Measurements from ENCODE around the gene HTRA1.

HTRA1 gene

DNA sequence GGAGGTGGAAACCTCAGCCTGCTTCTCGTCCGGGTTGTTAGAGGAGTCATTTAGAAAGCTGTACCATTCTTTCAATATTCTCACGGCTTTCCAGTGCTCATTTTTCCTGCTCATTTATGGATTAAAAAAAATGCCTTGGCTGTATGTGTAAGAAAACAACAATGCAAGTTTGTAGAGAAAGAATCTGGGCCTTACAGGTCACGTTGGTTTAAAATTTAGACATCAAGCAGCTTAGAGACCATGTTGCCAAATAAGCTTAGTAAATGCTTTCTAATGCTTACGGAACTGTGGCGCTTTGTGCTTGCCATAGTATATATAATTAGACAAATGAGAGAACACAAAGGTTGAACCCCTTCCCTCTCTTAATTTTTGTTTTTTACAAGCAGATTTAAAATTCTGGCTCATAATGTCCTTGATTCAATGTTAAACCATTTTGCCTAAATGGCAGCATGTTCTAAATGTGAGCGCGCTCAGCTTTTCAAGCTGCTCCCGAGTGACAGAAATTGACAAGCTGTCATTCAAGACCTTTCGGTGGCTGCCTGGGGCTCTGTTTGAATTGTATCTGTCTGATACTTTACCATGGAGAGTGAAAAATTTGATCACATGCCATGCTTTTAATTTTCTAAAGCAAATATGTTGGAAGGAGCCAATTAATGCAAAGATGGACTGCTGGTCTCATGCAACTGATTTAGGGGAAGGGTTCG lies 5.8 kb upstream of the HTRA1 start:
- DNase-seq, result no peak

DNA sequence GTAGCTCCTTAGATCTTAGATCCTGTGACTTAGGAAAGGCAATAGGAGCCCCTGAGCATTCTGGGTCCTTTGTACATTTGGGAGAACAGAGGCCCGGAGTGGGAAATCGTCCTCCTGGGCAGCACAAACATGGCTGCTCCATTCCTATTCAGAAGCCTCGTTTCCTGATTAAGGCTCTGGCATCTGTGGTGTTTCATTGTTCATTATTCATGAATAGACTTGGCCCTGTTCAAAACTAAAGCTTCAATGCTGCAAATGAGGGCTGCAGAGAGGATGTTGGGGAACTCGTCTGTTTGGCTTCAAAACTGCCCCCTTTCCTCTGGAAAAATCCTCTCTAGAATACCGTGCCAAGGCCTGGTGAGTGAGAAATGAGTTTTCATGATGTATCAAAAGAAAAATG lies 3.4 kb upstream of the HTRA1 start:
- no peak for DNase-seq

DNA sequence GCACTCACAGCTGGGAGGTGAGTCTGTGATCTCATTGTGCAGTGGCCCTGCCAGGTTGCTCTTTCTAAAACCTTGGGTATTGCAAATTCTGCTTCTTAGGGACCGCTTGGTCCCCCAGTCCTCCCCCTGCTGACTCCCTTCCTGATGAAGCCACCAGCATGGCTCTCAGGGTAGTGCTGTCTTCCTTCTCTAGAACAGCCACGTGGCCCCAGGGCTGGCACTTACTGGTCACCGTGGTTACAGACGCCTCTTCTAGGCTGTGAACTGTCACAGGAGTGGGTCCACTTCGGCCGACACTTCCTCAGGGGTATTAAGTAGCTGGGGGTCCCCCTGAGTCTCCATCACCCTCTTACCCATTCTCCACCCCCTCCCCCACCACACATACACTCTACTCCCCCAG lies 2.7 kb upstream of the HTRA1 start:
- no peak for DNase-seq

DNA sequence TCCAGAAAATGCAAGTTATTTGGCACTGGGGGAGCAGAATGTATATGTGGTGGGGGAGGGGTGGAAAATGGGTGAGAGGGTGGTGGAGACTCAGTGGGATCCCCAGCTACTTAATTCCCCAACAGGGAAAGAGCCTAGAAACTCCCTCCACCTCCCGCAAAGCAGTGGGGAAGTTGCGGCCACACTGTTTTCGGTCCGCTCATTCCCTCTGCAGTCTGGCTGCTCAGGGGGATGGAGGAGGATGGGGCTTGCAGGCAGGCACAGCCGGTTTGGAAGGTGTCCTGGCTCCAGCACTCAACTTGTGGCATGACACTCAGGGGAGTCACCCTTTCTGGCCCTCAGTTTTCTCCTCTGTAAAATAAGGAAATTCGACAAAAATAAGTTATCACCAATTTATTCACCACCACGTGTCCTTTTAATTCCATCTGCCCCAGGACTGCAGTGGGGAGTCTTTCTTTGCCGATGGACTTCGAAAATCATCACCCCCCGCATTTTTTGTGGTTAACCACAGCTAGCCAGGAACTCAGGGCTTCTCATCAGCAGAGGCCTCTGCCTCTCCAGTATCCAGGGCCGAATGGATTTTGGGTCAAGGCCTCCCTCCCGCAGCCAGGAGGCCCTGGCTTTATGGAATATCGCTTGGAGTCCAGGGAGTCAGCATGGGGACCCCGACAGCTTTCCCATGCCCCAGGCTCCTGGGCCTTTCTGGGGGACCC lies 1.6 kb upstream of the HTRA1 start:
- no peak for DNase-seq

DNA sequence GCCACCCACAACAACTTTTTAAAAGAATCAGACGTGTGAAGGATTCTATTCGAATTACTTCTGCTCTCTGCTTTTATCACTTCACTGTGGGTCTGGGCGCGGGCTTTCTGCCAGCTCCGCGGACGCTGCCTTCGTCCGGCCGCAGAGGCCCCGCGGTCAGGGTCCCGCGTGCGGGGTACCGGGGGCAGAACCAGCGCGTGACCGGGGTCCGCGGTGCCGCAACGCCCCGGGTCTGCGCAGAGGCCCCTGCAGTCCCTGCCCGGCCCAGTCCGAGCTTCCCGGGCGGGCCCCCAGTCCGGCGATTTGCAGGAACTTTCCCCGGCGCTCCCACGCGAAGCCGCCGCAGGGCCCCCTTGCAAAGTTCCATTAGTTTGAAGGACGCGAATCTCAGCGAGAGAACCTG lies 461 bp upstream of the HTRA1 start:
- no peak for DNase-seq

DNA sequence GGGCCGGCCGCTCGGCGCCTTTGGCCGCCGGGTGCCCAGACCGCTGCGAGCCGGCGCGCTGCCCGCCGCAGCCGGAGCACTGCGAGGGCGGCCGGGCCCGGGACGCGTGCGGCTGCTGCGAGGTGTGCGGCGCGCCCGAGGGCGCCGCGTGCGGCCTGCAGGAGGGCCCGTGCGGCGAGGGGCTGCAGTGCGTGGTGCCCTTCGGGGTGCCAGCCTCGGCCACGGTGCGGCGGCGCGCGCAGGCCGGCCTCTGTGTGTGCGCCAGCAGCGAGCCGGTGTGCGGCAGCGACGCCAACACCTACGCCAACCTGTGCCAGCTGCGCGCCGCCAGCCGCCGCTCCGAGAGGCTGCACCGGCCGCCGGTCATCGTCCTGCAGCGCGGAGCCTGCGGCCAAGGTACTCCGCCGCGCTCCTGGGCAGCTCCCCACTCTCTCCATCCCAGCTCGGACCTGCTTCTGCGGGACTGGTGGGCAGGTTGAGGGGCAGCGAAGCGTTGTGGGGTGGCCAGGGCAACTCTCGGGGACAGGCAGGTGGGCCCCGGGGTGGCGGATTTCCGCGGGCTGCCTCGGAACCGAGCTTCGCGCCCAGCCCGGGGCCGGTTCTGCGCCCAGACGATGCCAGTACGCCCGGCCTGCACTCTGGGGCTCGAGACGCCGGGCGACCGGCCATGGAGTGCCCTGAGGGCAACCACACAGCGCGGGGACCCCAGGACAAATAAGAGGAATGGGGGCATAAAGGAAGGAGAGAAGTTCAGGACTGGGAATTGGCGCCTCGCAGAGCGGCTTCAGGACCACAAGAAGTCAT lies 578 bp downstream of the HTRA1 start:
- DNase-seq, result no peak

DNA sequence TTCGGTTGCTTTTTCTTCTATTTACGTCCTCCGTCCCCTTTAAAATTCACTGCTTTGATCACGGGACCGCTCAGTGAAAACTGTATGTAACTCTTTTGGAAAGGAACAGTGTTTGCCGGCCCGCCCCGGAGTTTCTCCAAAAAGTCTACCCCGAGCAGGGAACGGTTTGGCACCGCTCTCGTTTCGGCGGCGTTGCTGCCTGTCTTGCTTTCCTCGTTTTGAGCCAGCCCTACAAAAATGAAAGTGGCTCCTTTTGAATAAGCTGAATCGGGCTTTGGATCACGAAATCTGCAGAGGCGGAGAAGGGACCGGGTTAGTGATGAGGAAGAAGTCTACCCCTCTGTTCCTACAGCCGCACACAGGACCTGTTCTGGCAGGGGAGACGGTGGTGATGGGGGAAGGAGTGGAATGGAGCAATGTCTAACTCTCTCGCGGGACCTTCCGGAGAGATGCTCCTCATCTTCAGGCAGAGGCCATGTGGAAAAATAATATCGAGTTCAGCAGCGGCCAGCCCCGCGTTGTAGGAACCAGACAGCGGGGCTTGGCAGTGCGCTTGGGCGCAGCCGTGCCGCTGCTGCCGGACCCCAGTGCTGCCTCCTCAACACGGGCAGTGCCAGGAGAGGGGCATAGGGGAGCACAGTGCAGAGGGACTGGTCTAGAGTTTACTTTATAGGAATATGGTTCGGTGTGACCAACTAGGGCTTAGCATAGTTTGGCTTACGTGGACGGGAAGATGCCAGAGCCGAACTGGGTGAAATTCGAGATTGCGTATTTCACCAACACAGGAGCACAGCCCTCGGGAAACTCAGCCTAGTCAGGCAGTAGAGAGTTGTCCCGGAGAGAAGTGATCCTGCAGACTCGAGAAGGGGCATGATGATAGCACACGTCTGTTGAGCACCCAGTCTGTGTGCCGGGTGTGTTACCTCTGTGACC lies 1.4 kb downstream of the HTRA1 start:
- no peak for DNase-seq

DNA sequence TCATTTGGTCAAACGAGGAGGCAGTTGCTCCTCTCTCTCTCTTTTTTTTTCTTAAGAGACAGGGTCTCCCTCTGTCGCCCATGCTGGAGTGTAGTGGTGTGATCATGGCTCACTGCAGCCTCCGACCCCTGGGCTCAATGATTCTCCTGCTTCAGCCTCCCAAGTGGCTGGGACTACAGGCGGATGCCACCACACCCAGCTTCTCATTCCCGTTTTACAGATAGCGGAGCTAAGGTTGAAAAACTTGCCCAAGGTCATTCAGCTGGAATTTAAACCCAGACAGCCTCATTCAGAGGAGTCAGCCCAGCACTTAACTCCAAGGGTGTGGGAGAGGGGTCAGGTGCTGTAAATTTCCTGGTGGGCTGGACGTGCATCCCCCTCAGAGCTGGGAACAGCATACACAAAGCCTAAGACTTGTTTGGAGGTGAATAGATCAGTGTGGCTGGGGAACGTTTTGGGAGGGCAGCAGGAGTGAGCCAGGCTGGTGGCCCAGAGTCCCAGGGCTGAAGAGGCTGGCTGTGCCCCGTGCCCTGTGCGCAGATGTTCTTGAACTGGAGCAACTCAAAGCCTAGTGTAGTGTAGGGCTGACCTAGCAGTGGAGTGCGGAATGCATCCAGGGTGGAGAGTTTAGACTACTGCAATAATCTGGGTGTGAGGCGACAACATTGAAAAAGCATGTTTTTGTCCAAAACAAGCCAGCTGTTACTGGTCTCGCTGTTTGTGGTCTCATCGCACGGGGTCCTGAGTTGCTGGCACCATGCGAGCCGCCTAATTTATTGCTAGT lies 2.3 kb downstream of the HTRA1 start:
- no peak for DNase-seq

DNA sequence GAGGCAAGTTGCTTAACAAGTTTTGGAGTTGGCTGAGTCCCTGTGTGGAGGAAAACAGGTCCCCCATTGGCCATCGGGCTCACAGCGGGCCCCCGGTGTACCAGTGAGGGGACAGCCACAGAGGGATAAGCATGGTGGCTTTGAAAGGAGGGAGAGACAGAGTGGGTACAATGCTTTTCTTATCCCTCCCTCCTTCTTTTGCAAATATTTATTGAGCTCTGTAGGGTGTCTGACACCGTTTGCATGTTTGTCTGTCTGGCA lies 2.8 kb downstream of the HTRA1 start:
- DNase-seq, result no peak

DNA sequence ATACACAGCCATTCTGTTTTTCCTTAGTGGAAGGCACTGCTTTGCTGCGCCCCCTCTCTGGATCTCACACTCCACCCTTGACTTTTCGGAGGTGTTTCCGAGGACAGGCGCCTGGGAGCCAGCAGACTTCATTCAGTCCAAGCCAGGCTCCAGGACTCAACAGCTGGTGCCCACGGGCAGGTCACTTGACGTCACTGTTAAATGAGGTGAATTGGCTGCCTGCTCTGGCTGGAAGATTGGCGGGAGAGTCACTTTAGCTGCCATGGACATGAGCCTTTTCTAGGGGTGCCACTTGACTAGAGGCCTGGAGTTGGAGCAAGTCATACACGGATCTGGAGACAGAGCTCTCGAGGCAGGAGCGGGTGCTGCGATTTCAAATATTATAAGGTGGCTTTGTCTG lies 3.2 kb downstream of the HTRA1 start:
- DNase-seq, result no peak

DNA sequence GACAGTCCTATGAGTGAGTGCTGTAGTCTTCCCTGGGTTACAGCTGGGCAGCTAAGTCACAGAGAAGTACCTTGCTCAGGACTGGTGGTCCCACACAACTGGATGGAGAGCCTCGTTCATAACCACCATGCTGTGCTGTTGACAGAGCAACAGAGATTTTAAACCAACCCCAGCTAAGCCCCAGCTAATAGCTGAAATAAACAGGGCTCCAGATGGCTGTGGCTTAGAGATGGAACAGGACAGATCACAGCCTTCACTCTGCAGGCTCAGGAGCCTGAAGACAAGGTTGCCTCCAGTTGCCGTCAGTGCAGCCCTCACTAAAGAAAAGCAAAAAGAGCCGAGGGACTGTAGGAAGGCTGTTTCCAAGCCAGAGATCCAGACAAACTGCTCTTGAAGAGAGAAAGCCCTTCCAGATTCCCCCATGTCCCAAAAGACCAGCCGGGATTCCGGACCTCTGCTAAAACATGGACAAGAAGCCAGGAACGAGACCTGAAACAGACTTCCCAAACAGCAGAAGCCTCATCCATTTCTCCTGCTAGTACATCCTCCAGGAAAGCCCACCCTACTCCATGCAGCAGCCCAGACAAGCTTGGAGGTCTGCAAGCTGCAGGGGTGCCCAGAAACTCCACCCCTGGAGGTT lies 4.2 kb downstream of the HTRA1 start:
- DNase-seq, result no peak

DNA sequence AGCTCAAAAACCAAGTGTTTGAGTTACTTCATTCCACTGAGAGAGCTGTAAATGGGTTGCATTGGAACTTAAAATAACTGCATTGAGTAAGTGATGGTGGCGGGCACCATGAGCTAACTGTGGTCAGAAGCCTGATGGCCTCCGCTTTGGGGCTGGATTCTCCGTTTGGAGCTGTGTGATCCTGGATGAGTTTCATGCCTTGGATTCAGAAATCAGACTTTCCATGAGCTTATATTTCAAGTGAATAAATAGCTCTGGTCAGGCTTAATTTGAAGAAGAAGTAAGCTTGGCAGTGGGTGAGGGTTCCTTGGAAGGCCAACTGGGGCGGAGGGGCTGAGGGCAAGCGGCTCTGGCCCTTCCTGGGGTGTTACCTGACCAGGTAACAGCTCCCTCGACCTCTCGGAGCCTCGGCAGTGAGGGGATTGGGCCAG lies 5.6 kb downstream of the HTRA1 start:
- DNase-seq, result no peak

DNA sequence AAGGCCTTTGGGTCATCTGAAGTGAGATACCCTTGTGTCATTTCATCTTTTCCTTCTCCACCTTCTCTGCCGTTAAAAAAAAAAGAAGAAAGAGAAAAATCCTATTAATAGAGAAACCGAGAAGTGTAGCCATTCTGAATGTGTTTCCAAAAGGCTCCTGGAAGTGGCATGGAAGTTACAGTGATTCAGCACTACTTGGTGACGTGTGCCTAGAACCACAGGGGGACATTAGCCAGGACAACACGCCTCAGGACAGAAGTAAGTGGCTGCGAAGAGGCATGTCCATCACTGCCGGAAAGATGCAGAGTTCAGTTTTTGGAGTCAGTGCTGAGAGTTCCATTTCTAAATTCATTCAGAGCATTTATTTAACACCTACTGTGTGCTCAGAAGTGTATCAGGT lies 6.3 kb downstream of the HTRA1 start:
- no peak for DNase-seq

DNA sequence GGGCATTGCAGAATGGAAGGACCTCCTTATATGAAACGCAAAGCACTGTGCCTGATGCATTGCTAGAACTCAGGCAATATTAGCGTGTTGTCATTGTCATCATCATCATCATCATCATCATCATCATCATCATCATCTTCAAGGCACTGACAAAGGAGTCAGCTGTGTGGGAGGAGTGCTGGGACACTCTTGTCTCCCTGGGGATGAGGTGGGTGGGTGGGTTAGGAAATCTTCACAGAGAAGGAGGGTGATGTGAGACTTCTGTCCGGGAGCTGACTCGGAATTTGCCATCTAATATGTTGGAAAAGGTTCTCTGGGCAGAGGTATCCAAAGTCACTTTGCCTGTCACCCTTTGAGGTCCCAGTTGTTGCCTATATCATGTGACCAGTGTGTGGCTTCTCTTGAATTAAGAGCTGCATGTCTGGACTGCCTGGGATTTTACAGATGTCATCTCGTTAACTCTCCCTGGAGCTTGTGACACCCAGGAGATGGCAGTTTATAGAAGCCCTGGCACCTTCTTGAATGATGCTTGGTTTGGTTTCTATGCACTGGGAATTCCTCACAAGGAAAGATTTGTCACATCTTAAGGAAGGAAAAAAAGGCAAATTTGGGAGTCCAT lies 7.1 kb downstream of the HTRA1 start:
- DNase-seq, result no peak

DNA sequence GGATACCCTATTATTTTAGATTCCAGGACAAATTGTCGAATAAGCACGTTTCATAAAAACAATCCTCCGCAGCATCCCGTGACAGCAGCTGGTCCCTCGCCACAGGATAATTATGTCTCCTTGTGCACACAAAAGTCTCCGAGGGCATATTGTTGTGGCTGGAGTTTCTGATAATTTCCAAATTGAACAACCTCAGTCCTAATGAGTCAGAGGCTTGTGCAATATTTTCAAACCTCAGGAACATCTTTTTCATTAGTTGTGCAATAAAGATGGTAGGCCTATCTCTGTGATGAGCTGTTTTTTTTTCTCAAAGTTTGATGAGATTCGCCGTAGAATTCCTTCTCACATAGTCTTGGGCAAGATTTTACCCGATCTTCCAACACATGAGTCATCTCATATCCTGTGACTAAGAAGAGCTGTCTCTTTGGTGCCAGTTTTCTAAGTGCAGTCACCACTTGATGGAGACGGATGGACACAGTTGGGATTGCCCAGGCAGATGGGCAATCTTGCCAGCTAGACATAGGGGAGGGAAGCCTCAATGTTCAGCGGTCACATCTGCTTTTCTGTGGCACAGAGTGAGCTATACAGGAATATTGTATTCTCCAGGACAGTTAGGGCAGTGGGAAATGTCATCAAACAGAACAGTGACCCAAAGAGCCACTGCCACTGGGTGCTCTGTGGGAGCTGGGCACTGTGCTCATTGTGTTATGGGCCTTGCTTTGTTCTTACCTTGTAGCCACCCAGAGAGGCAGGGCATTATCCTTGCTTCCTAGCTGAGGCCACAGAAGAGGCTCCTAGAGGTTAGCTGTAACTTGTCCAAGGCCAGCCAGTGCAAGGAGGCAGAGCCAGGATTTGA lies 7.8 kb downstream of the HTRA1 start:
- DNase-seq, result no peak

DNA sequence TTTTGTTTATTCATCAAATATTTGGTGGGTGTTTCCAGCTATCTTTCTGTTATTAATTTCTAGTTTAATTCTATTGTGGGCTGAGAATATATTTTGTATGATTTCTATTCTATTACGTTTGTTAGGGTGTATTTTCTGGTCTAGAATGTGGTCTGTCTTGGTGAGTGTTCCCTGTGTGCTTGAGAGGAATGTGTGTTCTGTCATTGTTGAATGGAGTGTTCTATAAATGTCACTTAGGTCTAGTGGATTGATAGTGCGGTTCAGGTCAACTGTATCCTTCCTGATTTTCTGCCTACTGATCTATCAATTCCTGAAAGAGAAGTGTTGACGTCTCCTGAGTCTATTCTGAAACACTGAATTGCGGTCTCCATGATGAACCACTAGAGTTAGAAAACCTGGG lies 8.5 kb downstream of the HTRA1 start:
- no peak for DNase-seq

DNA sequence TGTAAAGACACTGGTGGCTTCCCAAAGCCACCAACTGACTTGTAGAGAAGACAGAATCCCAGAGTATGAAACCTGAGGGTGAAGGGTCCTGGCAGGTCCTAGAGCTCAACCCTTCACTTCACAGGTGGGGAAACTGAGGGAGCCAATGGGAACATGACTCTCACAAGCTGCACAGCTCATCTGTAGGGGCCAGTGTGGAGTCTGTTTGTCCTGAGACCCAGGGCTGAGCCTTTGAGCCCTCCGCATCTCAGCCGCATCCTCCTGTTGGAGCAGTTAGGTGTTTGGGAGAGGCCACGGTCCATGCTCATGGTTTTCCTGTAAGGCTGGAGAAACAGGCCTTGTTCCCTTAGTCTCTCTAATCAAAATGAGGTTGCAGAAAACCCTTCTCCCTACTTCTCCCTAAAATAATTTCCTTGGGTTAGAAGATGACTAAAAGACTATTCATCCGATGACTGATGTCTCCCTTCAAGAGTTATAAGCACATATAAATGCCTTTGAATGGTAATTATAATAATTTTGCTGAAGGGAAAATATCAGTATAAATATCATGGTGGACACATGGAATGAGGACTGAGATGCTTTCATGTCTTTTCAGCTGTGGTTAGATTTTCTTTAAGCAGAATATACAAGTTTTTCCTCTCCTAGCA lies 10.3 kb downstream of the HTRA1 start:
- no peak for DNase-seq

DNA sequence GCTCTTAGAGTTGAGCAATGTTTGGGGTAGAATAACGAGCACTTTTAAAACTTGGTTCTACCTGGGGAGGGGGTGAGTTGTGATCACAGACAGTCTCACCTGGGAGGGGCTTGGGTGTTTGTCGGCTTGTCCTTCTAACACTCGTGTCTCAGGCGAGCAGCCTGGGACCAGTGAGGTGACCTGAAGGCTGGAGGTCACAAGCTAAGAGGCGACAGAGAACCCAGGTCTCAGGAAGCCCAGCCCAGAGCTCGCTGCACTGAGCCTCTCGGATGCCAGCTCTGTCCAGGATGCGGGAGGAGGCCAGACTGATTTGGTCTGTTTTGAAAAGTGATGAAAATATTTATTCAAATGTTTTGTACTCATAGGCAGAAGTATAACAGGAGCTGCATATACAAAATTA lies 11.8 kb downstream of the HTRA1 start:
- no peak for DNase-seq

DNA sequence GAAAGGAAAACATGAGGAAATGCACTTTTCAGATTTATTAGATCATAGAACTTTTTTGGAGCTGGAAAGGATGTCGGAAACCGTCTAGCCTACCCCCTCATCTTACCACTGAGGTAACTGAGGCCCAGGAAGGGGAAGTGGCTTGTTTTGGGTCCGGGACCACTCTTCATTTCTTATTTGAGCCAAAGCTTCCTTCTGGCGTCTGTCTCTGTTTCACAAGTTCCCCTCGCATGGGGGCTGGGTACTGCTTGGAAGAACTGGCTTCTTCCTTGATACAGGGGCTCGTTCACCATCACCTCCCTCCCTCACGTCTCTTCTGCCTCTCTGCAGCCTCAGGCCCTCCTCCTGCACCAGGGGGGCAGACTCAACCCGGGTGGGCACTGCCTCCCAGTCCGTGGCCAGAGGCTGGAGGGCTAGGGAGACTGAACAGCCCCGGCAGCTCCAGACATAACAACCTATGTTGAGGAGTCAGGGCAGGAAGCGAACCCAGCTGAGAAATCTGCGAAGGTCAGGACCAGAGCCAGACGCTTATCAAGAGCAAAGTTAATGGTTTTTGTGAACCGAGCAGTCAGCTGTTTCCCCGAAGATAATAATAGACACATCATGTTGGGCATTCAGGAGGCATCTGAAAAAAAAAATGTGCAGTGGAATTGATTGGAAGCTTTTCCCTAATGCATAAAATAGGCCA lies 12.9 kb downstream of the HTRA1 start:
- DNase-seq, result no peak

All from NCI-H1694 (cell line).